Stomach smooth muscle (tissue), 2 donors: ENCODE results near the gene CTNNA2.

Experiments
- H3K27ac ChIP-seq: one replicate; pipeline ENCODE4 v1.7.0; 2013; ENCODE audit warnings: mild to moderate bottlenecking, low read length, inconsistent platforms
- H3K27me3 ChIP-seq, 2 donors: one replicate each; pipeline ENCODE4 v1.7.0; 2013; ENCODE audit warnings: low read length in 2 of 2; ENCODE audit not compliant: insufficient read depth in 2 of 2, control insufficient read depth in 1 of 2
- H3K36me3 ChIP-seq, 2 donors: one replicate each; pipeline ENCODE4 v1.7.0; 2013; ENCODE audit warnings: low read length in 2 of 2; ENCODE audit not compliant: control insufficient read depth in 2 of 2, insufficient read depth in 2 of 2
- H3K4me1 ChIP-seq: one replicate; pipeline ENCODE4 v1.7.0; 2013; ENCODE audit warnings: low read length; ENCODE audit not compliant: control insufficient read depth, insufficient read depth
- H3K4me3 ChIP-seq, 2 donors: one replicate each; pipeline ENCODE4 v1.7.0; 2013; ENCODE audit warnings: low read length in 2 of 2
- H3K9ac ChIP-seq, 2 donors: one replicate each; pipeline ENCODE4 v1.7.0; 2013; ENCODE audit warnings: low read length in 2 of 2, mild to moderate bottlenecking in 1 of 2
- H3K9me3 ChIP-seq, 2 donors: one replicate each; pipeline ENCODE4 v1.7.0; 2013; ENCODE audit warnings: low read length in 2 of 2; ENCODE audit not compliant: control insufficient read depth in 2 of 2
- donor health status: healthy.
- donor health status: Pancreatic carcinoma.

CTNNA2 gene

GRCh38 chr2:79822136-79822535 lies 309.3 kb downstream of the CTNNA2 start:
- H3K36me3 ChIP-seq, result no peaks in the 10 kb centered on the region
- H3K4me3 ChIP-seq, result no peak overlapping the region
- H3K4me1 ChIP-seq, result no peaks in the 10 kb centered on the region
- no peak overlapping the region for H3K27ac ChIP-seq
- no peak overlapping the region for H3K9ac ChIP-seq
- H3K27me3 ChIP-seq, result no peaks in the 10 kb centered on the region
- H3K9me3 ChIP-seq, result no peaks in the 10 kb centered on the region

- Histone ChIP-seq H3K4me3 (no peak overlapping the region), H3K36me3 (no peaks in the 10 kb centered on the region)
Measured at GRCh38 chr2:79824086-79824786, 311.4 kb downstream of the CTNNA2 start.

GRCh38 chr2:79827881-79828280 lies 315.0 kb downstream of the CTNNA2 start:
- Histone ChIP-seq H3K4me1 (no peaks in the 10 kb centered on the region), H3K4me3 (no peak overlapping the region), H3K9ac (no peak overlapping the region), H3K9me3 (no peaks in the 10 kb centered on the region), H3K27me3 (no peaks in the 10 kb centered on the region), H3K27ac (no peak overlapping the region), H3K36me3 (no peaks in the 10 kb centered on the region)

More at GRCh38 chr2:79824086-79824786, 311.4 kb downstream of the CTNNA2 start:
- H3K9ac ChIP-seq, result no peak overlapping the region
- H3K9me3 ChIP-seq, result no peaks in the 10 kb centered on the region
- no peak overlapping the region for H3K27ac ChIP-seq
- no peaks in the 10 kb centered on the region for H3K4me1 ChIP-seq
- H3K27me3 ChIP-seq, result no peaks in the 10 kb centered on the region

DNA sequence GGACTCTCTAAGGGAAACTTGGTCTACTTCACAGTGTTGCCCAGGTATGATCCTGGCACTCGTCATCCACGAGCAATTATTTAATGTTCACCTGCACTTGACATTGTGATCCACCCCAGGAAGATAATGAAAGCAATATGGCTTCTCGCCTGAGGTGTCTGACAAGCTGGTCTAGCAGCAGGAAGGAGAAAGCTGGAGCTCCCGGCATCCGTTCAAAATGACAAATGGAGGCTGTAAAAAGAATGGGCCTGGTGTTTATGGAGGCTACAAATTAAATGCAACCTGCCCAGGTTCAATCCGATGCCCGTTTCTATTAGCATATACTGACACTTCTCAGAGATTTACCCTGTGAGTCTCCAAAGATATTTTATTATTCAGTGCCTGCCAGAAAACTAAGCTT lies 317.6 kb downstream of the CTNNA2 start:
- H3K36me3 ChIP-seq, result no peaks in the 10 kb centered on the region
- H3K27me3 ChIP-seq, result no peaks in the 10 kb centered on the region
- no peaks in the 10 kb centered on the region for H3K4me1 ChIP-seq
- no peaks in the 10 kb centered on the region for H3K9me3 ChIP-seq
- H3K4me3 ChIP-seq, result no peak overlapping the region
- no peak overlapping the region for H3K27ac ChIP-seq
- no peak overlapping the region for H3K9ac ChIP-seq

- Histone ChIP-seq H3K9ac (no peak overlapping the region), H3K27ac (no peak overlapping the region)
Measured at GRCh38 chr2:79831961-79832360, 319.1 kb downstream of the CTNNA2 start.

GRCh38 chr2:79832511-79833234 lies 319.8 kb downstream of the CTNNA2 start:
- no peaks in the 10 kb centered on the region for H3K27me3 ChIP-seq
- H3K9me3 ChIP-seq, result no peaks in the 10 kb centered on the region
- no peaks in the 10 kb centered on the region for H3K36me3 ChIP-seq
- H3K27ac ChIP-seq, result no peak overlapping the region
- H3K9ac ChIP-seq, result no peak overlapping the region
- H3K4me1 ChIP-seq, result no peaks in the 10 kb centered on the region
- H3K4me3 ChIP-seq, result no peak overlapping the region

More at GRCh38 chr2:79831961-79832360, 319.1 kb downstream of the CTNNA2 start:
- Histone ChIP-seq H3K4me1 (no peaks in the 10 kb centered on the region), H3K27me3 (no peaks in the 10 kb centered on the region), H3K36me3 (no peaks in the 10 kb centered on the region), H3K9me3 (no peaks in the 10 kb centered on the region), H3K4me3 (no peak overlapping the region)

DNA sequence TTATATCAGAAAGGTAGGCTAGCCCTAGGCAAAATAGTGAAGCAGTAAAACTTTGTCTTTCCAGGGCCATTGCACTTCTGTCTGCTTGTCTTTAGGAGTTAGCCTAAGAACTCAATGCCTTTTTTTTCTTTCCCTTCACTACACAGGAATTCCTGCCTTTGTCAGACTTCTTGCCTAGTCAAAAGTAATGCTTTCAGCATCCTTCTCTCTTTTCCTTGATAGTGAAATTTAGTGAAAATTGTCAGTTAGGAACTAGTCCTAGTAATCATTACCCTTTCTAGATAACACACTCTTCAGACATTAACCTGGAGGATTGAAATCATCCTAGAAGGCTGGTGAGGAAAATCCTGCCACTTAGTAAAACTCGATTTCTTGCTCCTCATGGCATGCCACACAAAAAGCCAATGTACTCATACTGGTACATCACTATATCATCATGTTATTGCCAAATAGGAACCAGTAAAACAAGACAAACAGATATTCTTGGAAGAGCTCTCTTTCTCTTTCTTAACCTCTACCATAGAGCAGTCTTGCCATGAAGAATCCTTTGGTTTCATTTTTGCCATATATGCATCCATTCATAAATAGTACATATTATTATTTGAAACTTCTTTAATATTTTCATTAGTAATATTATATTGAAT lies 320.5 kb downstream of the CTNNA2 start:
- Histone ChIP-seq H3K27me3 (no peaks in the 10 kb centered on the region), H3K36me3 (no peaks in the 10 kb centered on the region), H3K4me1 (no peaks in the 10 kb centered on the region), H3K4me3 (no peak overlapping the region), H3K9me3 (no peaks in the 10 kb centered on the region), H3K27ac (no peak overlapping the region), H3K9ac (no peak overlapping the region)

DNA sequence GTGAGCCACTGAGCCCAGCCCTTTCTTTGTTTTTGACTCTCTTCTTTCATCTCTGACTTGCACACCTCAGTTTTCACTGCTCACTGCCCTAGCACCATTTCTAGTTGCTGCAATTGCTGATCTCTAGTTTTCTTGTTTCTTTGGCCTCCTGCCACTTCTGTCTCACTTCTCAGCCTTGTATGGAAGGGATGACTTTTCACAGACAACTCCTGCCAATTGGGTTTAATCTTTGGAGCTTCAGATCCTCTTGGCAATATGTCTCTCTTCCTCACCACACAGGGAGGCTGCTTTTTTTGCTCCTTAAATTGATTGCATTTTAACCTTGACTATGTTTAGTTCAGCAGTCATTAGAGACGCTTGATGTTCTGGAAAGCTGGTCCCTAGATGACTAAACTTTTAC lies 323.1 kb downstream of the CTNNA2 start:
- H3K9me3 ChIP-seq, result no peaks in the 10 kb centered on the region
- no peak overlapping the region for H3K27ac ChIP-seq
- no peaks in the 10 kb centered on the region for H3K27me3 ChIP-seq
- H3K9ac ChIP-seq, result no peak overlapping the region
- no peaks in the 10 kb centered on the region for H3K36me3 ChIP-seq
- no peaks in the 10 kb centered on the region for H3K4me1 ChIP-seq
- H3K4me3 ChIP-seq, result no peak overlapping the region

DNA sequence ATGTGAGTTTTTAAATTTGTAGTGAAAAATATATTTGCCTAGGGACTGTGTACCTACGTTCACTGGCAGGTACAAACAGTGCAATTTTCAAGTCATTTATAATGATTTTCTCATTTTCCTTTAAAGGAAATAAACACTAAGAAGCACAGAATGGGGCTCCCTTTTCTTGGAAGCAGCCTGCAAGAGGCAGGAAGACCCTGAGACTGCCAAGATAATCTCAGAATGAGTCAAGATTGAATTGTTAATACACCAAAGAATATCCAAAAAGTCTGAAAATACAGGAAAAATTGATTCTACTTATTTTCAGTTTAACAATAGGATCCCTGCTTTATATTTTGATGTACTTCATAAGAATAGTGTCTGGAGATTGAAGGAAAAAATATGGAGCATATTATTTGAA lies 331.2 kb downstream of the CTNNA2 start:
- no peaks in the 10 kb centered on the region for H3K27me3 ChIP-seq
- no peaks in the 10 kb centered on the region for H3K9me3 ChIP-seq
- no peaks in the 10 kb centered on the region for H3K36me3 ChIP-seq
- no peak overlapping the region for H3K9ac ChIP-seq
- H3K4me1 ChIP-seq, result no peaks in the 10 kb centered on the region
- no peak overlapping the region for H3K4me3 ChIP-seq
- no peak overlapping the region for H3K27ac ChIP-seq

- Histone ChIP-seq H3K4me3 (no peak overlapping the region), H3K27ac (no peak overlapping the region), H3K9me3 (no peaks in the 10 kb centered on the region), H3K9ac (no peak overlapping the region), H3K4me1 (no peaks in the 10 kb centered on the region), H3K27me3 (no peaks in the 10 kb centered on the region), H3K36me3 (no peaks in the 10 kb centered on the region)
Measured at GRCh38 chr2:79846878-79847277, 334.0 kb downstream of the CTNNA2 start.

- Histone ChIP-seq H3K27ac (no peak overlapping the region), H3K36me3 (no peaks in the 10 kb centered on the region), H3K9me3 (no peaks in the 10 kb centered on the region), H3K9ac (no peak overlapping the region), H3K27me3 (no peaks in the 10 kb centered on the region), H3K4me3 (no peak overlapping the region), H3K4me1 (no peaks in the 10 kb centered on the region)
Measured at GRCh38 chr2:79849241-79849640, 336.4 kb downstream of the CTNNA2 start.
